ENCODE results near the gene NDUFB5.

- TF ChIP-seq CTCF (IDR thresholded peaks at IDR 0.05) (no peak), EZH2phosphoT487 (IDR thresholded peaks at IDR 0.05; ENCODE audit: borderline replicate concordance, low read depth) (no peak), RFX5 (IDR thresholded peaks at IDR 0.05; ENCODE audit: low read length) (no peak), SMC3 (IDR thresholded peaks at IDR 0.05; ENCODE audit: low read depth, low read length) (no peak), TCF12 (IDR thresholded peaks at IDR 0.05) (no peak), SIN3A (IDR thresholded peaks at IDR 0.05; ENCODE audit: borderline replicate concordance, low read depth, low read length) (no peak)
Observed at GRCh38 chr3:179660872-179661271, 56.3 kb downstream of the NDUFB5 start.
